SKM-1 (cell line): ENCODE measurements around the gene SLC16A6.
A peak's percentile ranks its signal among the peaks of the same experiment; 100 is the strongest.
"Not testable (repeated sequence)": the region's sequence is repeated elsewhere in the genome, so short reads cannot be mapped to it uniquely, and the experiment has no call there.

Experiments used
- DNase-seq: peaks from one replicate; lab custom pipeline; 2025; ENCODE audit not compliant: unreplicated experiment; lab: John Stamatoyannopoulos, UW

Gene SLC16A6

GRCh38 chr17:68314916-68315535 lies 24.1 kb upstream of the SLC16A6 start:
- peak; percentile 39 for DNase-seq

GRCh38 chr17:68310152-68310551 lies 19.2 kb upstream of the SLC16A6 start:
- no peak for DNase-seq

GRCh38 chr17:68309066-68309670 lies 18.2 kb upstream of the SLC16A6 start:
- DNase-seq = not testable (repeated sequence)

GRCh38 chr17:68308486-68308885 lies 17.6 kb upstream of the SLC16A6 start:
- not testable (repeated sequence) for DNase-seq

- DNase-seq = no peak
Observed at GRCh38 chr17:68307443-68307842, 16.5 kb upstream of the SLC16A6 start.

GRCh38 chr17:68306819-68307218 lies 15.9 kb upstream of the SLC16A6 start:
- DNase-seq = no peak

- no peak for DNase-seq
Observed at GRCh38 chr17:68305142-68305541, 14.2 kb upstream of the SLC16A6 start.

GRCh38 chr17:68304706-68305105 lies 13.8 kb upstream of the SLC16A6 start:
- no peak for DNase-seq

- no peak for DNase-seq
Observed at GRCh38 chr17:68302666-68303065, 11.7 kb upstream of the SLC16A6 start.

GRCh38 chr17:68302066-68302564 lies 11.2 kb upstream of the SLC16A6 start:
- no peak for DNase-seq

- no peak for DNase-seq
Observed at GRCh38 chr17:68301438-68301959, 10.6 kb upstream of the SLC16A6 start.

GRCh38 chr17:68299817-68300216 lies 8.9 kb upstream of the SLC16A6 start:
- DNase-seq = no peak

- DNase-seq = no peak
Observed at GRCh38 chr17:68298601-68299000, 7.7 kb upstream of the SLC16A6 start.

GRCh38 chr17:68297195-68297594 lies 6.3 kb upstream of the SLC16A6 start:
- DNase-seq = no peak

GRCh38 chr17:68296217-68297191 lies 5.6 kb upstream of the SLC16A6 start:
- no peak for DNase-seq

GRCh38 chr17:68295086-68295485 lies 4.2 kb upstream of the SLC16A6 start:
- no peak for DNase-seq

GRCh38 chr17:68294617-68295016 lies 3.7 kb upstream of the SLC16A6 start:
- DNase-seq = no peak

- DNase-seq = no peak
Observed at GRCh38 chr17:68294196-68294555, 3.2 kb upstream of the SLC16A6 start.

GRCh38 chr17:68293490-68294195 lies 2.7 kb upstream of the SLC16A6 start:
- no peak for DNase-seq

- DNase-seq = no peak
Observed at GRCh38 chr17:68292689-68293040, 1.7 kb upstream of the SLC16A6 start.
